ENCODE measurements around the gene PCAT6. TPM values are rescaled to one million over a fixed set of nuclear protein-coding genes. Genes with fewer than 3 reads are reported as not detected.

Gene PCAT6
- total RNA-seq, 1 donor from 2014 or later = 0.67 TPM

DNA sequence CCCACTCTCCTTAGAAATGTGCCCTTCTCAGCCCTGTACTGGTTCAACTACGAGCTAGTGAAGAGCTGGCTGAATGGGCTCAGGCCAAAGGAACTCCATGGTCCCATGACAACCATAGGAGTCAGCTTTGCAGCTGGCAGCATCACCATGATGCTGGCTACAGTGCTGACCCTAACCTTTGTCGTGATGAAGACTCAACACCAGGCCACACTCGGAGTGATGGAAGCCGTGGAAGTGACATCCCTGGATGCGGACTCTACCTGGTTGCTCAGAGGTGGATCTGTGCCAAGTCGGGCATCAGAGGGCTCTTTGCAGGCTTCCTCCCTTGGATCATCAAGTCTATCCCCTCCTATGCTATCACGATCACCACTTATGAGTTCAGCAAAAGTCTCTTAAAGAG is 14.1 kb upstream of the PCAT6 start:
- H3K4me3 Mint-ChIP-seq = no peak overlapping the region
- no peak for ATAC-seq (ENCODE audit: low read depth)
- intact Hi-C loops (cut with micrococcal nuclease) = no loop called here
- CTCF ChIA-PET = no interaction called here
- H3K4me1 Mint-ChIP-seq = peaks cover 55% of the 10 kb centered on the region
- DNase-seq = no peak
- peaks cover 5% of the 10 kb centered on the region for H3K36me3 Mint-ChIP-seq (ENCODE audit: low read depth)
- POLR2A ChIA-PET = no interaction called here
- TF ChIP-seq, protein P1, sequence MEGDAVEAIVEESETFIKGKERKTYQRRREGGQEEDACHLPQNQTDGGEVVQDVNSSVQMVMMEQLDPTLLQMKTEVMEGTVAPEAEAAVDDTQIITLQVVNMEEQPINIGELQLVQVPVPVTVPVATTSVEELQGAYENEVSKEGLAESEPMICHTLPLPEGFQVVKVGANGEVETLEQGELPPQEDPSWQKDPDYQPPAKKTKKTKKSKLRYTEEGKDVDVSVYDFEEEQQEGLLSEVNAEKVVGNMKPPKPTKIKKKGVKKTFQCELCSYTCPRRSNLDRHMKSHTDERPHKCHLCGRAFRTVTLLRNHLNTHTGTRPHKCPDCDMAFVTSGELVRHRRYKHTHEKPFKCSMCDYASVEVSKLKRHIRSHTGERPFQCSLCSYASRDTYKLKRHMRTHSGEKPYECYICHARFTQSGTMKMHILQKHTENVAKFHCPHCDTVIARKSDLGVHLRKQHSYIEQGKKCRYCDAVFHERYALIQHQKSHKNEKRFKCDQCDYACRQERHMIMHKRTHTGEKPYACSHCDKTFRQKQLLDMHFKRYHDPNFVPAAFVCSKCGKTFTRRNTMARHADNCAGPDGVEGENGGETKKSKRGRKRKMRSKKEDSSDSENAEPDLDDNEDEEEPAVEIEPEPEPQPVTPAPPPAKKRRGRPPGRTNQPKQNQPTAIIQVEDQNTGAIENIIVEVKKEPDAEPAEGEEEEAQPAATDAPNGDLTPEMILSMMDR (IDR thresholded peaks at IDR 0.05) = no peak
- H3K9me3 Mint-ChIP-seq = no peaks in the 10 kb centered on the region
- no peak overlapping the region for H3K27ac Mint-ChIP-seq
- no peaks in the 10 kb centered on the region for H3K27me3 Mint-ChIP-seq

DNA sequence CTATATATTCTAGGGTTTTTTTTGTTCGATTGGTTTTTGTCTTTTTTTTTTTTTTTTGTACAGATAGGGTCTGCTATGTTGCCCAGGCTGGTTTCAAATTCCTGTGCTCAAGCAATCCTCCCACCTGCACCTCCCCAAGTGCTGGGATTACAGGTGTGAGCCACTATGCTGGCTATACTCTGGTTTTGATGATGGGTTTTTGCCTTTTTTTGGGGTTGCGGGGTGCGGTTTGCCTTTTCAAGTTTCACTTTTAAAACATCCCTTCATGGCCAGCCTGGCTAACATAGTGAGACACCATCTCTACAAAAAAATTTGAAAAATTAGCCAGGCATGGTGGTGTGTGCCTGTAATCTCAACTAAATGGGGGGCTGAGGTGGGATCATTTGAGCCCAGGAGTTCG is 12.5 kb upstream of the PCAT6 start:
- DNase-seq (no peak), ATAC-seq (ENCODE audit: low read depth) (no peak)
- H3K4me3 Mint-ChIP-seq = peak overlapping the region; percentile 2
- intact Hi-C loops (cut with micrococcal nuclease) = no loop called here
- no peaks in the 10 kb centered on the region for H3K9me3 Mint-ChIP-seq
- TF ChIP-seq, protein P1 (IDR thresholded peaks at IDR 0.05) = no peak
- ChIA-PET CTCF (no interaction called here), POLR2A (no interaction called here)
- H3K27ac Mint-ChIP-seq = no peak overlapping the region
- no peaks in the 10 kb centered on the region for H3K27me3 Mint-ChIP-seq
- H3K36me3 Mint-ChIP-seq (ENCODE audit: low read depth) = peaks cover 5% of the 10 kb centered on the region
- peaks cover 55% of the 10 kb centered on the region for H3K4me1 Mint-ChIP-seq

DNA sequence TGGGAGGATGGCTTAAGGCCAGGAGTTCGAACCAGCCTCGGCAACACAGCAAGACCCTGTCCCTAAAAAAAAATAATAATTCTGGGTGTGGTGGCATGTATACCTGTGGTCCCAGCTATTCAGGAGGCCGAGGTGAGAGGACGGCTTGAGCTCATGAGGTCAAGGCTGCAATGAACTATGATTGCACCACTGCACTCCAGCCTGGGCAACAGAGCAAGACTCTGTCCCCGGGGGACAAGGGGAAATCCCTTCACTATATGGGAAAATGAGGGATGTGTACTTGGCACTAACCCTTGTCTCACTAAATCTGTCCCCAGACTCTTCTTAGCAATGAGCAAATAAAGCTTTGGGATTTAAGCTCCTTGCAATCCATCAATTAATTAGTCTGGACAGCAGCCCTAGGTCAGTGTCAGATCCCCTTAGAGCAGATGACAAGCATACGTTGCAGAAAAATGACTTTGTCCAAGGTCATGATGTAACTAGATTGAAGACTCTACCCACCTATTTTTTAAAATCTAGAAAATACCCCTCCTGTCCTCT is 11.9 kb upstream of the PCAT6 start:
- Mint-ChIP-seq H3K9me3 (no peaks in the 10 kb centered on the region), H3K27ac (no peak overlapping the region), H3K36me3 (ENCODE audit: low read depth) (peaks cover 5% of the 10 kb centered on the region), H3K27me3 (no peaks in the 10 kb centered on the region), H3K4me1 (peaks cover 55% of the 10 kb centered on the region), H3K4me3 (no peak overlapping the region)
- ATAC-seq (ENCODE audit: low read depth) (no peak), DNase-seq (no peak)
- POLR2A ChIA-PET = interaction anchor here (0.7 kb wide), 1 partner anchor 83 kb away, joined by 5 read pairs; no protein-coding TSS in a partner anchor
- TF ChIP-seq, protein P1 (IDR thresholded peaks at IDR 0.05) = no peak
- CTCF ChIA-PET = no interaction called here
- intact Hi-C loops (cut with micrococcal nuclease) = no loop called here

DNA sequence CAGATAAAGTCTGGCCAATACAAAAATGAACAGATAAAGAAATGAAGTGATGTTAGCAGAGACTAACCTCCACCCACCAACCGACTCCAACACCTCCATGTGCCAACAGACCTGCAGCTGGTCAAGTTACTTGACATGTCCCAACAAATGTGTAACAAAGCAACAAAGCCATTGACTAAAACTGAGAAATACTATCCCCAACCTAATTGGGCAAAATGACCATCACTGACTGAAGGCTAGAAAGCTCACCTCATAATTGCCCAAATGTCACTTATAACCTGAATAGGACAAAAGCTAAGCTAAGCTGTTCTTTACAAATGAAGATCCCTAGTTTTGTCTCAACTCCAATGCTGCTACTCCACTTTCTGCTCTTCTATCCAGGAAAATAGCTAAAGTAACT is 10.0 kb upstream of the PCAT6 start:
- POLR2A ChIA-PET = interaction anchor here (0.7 kb wide), 1 partner anchor 127 kb away, joined by 3 read pairs; no protein-coding TSS in a partner anchor
- intact Hi-C loops (cut with micrococcal nuclease) = no loop called here
- ATAC-seq (ENCODE audit: low read depth) = no peak
- H3K27me3 Mint-ChIP-seq = no peaks in the 10 kb centered on the region
- H3K27ac Mint-ChIP-seq = no peak overlapping the region
- H3K4me3 Mint-ChIP-seq = no peak overlapping the region
- TF ChIP-seq, protein P1 (IDR thresholded peaks at IDR 0.05) = no peak
- DNase-seq = no peak
- H3K36me3 Mint-ChIP-seq (ENCODE audit: low read depth) = peaks cover 5% of the 10 kb centered on the region
- CTCF ChIA-PET = interaction anchor here (0.6 kb wide), 1 partner anchor 197 kb away, joined by 3 read pairs; no protein-coding TSS in a partner anchor
- no peaks in the 10 kb centered on the region for H3K9me3 Mint-ChIP-seq
- H3K4me1 Mint-ChIP-seq = peaks cover 55% of the 10 kb centered on the region

DNA sequence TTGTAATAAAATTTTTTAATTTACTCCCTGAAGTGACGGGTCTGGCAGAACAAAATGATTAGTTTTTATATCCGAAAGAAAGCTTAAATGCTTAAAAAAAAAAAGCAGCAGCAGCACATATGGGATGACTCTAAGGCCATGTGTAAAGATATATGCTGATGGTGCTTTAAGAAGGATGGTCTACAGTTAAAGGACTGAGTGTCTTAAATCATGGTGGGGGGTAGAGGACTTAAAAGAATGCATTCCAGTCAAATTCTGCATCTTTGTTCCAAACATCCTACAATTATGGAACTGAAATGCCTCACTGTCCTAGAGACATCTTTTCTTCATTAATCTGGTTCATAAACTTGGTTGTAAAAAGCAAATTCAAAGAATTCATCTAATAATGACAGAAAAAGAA is 9.6 kb upstream of the PCAT6 start:
- H3K27ac Mint-ChIP-seq = no peak overlapping the region
- ATAC-seq (ENCODE audit: low read depth) (no peak), DNase-seq (no peak)
- ChIA-PET CTCF (interaction anchor here (0.6 kb wide), 1 partner anchor 197 kb away, joined by 3 read pairs; no protein-coding TSS in a partner anchor), POLR2A (interaction anchor here (0.7 kb wide), 1 partner anchor 126 kb away, joined by 3 read pairs; no protein-coding TSS in a partner anchor)
- H3K9me3 Mint-ChIP-seq = no peaks in the 10 kb centered on the region
- intact Hi-C loops (cut with micrococcal nuclease) = no loop called here
- no peak overlapping the region for H3K4me3 Mint-ChIP-seq
- no peaks in the 10 kb centered on the region for H3K27me3 Mint-ChIP-seq
- H3K36me3 Mint-ChIP-seq (ENCODE audit: low read depth) = peaks cover 5% of the 10 kb centered on the region
- H3K4me1 Mint-ChIP-seq = peaks cover 55% of the 10 kb centered on the region
- TF ChIP-seq, protein P1 (IDR thresholded peaks at IDR 0.05) = no peak

Data from activated B cell treated with CpG ODN at 0.5 μM for 24 hours (primary cell).